Activated effector memory CD4-positive, alpha-beta T cell treated with Interleukin-2 at 50 U/mL for 16 hours (primary cell): ENCODE results near the gene LTB.
"Not testable (repeated sequence)": the region's sequence is repeated elsewhere in the genome, so short reads cannot be mapped to it uniquely, and the experiment has no call there.

Source experiments
- DNase-seq: peaks from one replicate; pipeline ENCODE4 v3.0.0-alpha.2; 2020

Gene LTB

GRCh38 chr6:31597006-31597405 lies 14.8 kb upstream of the LTB start:
- DNase-seq, result no peak

DNA sequence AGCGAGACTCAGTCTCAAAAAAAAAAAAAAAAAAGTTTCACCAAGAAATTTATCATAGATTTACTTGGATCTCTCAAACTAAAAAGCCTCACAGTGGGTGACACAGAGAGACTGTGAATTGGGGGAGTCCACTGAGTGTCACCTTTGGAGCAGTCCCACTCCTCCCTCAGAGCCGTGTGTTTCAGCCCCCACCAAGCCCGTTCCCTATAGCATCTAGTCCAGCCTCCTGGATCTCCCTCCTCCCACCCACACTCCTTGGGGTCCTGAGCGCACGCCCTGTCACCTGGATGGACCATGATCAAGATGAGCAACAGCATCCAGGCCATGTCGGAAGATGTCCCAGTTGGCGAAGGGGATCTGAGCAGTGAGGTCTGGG lies 10.2 kb upstream of the LTB start:
- no peak for DNase-seq

- DNase-seq, result not testable (repeated sequence)
These were observed 8.5 kb upstream of the LTB start for GRCh38 chr6:31590691-31591090.

- no peak for DNase-seq
These were observed 6.8 kb upstream of the LTB start for GRCh38 chr6:31588871-31589650.

DNA sequence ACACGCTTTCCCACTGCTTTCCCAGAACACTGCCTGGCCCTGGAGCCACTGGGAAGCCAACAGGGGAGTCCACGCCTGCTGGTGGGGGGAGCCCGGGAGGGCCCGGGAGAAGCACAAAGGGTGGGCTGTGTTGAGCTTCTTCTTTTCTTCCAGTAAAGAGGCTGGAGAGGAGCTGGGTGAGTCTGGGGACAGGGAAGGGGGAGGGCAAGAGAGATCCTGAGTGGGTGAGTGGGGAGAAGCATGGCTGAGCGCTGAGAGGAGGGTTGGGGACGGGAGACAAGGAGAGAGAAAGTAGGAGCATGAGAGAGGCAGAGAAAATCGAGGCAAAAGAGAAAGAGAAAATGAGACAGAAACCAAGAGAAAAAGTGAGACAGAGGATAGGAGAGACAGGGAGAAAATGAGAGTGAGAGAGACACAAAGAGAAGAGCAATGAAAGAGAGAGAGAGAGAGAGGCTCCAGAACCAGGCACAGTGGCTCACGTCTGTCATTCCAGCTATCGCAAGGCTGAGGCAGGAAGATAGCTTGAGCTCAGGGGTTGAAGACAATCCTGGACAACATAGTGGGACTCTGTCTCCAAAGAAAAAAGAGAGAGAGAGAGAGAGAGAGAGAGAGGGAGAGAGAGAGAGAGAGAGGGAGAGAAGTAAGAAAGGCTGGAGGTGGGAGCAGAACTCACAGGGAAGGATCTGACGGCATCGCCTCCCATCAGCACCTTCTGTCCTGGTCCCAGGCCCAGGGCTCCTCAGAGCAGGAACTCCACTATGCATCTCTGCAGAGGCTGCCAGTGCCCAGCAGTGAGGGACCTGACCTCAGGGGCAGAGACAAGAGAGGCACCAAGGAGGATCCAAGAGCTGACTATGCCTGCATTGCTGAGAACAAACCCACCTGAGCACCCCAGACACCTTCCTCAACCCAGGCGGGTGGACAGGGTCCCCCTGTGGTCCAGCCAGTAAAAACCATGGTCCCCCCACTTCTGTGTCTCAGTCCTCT lies 5.9 kb upstream of the LTB start:
- no peak for DNase-seq

DNA sequence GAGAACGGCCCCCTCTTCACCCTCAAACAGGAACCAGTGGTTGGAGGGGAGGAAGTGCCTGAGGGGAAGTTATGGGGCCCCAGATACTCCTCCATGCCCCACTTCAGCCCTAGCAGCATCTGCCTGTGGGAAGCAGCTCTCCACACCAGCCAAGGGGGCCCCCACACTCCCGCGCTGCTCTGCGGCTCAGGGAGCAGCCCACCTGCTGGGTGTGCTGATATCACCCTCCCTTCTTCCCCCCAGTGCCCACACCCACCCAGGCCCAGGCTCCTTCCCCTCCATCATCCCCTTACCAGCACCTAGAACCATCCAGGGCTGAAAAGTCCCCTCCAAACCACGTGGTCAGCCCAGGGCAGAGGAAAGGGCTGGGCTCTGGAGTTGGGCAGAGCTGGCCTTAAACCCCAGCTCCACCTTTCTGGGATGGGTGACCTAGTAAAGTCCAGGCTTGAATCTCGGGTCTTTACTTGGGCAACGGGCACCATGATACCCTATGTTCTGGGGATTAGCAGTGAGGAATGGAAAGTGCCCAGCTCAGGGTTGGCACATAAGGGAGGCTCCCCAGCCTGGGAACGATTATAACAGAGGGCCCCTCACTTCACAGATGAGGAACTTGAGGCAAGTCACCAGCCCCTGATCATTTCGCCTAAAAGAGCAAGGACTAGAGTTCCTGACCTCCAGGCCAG lies 4.5 kb upstream of the LTB start:
- DNase-seq, result no peak

DNA sequence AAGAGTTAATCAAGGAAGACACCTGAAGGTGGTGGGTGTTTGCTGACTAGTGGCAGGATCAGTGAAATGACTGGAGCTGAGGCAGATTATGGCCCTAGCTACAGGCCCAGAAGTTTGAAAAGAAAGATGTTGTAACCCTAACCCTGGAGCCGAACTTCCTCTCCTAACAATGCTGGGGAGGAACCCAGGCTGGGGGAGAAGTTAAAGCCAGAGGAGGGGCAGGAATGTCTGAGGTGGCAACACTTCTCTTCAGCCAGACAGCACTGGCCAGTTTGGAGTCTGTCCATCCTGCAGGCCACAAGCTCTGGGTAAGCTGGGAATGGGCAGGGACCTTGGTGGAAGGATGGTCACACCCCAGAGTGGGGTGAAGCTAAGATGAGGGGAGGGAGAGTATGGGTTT lies 3.8 kb upstream of the LTB start, which contains the start of gene LST1:
LST1 (plus strand) TSS at position 270 of the 400 bp plus-strand sequence. CDS start 1,023 bp downstream, outside the sequence.
- DNase-seq, result no peak

- DNase-seq, result no peak
These were observed 3.3 kb upstream of the LTB start for GRCh38 chr6:31585491-31585890.

GRCh38 chr6:31581434-31582229 lies 592 bp downstream of the LTB start:
- DNase-seq, result no peak

DNA sequence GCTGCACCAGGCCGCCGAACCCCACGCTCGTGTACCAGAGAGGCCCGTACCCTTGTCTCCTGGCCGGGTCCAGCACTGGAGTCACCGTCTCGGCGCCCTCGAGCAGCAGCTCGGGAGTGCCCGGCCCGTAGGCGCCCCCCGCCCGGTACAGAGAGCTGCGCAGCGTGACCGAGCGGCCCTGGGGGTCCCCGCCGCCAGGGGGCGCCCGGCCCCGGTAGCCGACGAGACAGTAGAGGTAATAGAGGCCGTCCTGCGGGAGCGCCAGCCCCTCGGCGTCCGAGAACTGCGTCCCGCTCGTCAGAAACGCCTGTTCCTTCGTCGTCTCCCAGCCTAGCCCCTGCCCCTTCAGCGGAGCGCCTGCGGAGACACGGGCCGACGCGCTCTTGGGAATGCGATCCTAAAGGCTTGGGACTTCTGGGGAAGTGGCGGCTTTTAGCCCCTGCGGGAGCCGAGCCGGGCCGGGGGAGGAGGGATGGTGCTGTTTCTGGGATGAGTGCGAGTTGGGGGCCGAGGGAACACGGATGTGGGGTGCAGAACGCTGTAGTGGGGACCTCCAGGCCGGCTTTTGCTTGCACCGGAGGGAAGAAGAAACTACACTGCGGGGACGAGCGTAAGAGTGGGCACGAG lies 1.3 kb downstream of the LTB start:
- DNase-seq, result peak; percentile 83

GRCh38 chr6:31580438-31580740 lies 1.8 kb downstream of the LTB start:
- no peak for DNase-seq

GRCh38 chr6:31579546-31580437 lies 2.4 kb downstream of the LTB start:
- no peak for DNase-seq

- no peak for DNase-seq
These were observed 3.1 kb downstream of the LTB start for GRCh38 chr6:31579119-31579505.

- no peak for DNase-seq
These were observed 3.8 kb downstream of the LTB start for GRCh38 chr6:31578184-31579118.

DNA sequence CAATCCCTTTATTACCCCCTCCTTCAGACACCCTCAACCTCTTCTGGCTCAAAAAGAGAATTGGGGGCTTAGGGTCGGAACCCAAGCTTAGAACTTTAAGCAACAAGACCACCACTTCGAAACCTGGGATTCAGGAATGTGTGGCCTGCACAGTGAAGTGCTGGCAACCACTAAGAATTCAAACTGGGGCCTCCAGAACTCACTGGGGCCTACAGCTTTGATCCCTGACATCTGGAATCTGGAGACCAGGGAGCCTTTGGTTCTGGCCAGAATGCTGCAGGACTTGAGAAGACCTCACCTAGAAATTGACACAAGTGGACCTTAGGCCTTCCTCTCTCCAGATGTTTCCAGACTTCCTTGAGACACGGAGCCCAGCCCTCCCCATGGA lies 4.7 kb downstream of the LTB start:
- DNase-seq, result no peak

DNA sequence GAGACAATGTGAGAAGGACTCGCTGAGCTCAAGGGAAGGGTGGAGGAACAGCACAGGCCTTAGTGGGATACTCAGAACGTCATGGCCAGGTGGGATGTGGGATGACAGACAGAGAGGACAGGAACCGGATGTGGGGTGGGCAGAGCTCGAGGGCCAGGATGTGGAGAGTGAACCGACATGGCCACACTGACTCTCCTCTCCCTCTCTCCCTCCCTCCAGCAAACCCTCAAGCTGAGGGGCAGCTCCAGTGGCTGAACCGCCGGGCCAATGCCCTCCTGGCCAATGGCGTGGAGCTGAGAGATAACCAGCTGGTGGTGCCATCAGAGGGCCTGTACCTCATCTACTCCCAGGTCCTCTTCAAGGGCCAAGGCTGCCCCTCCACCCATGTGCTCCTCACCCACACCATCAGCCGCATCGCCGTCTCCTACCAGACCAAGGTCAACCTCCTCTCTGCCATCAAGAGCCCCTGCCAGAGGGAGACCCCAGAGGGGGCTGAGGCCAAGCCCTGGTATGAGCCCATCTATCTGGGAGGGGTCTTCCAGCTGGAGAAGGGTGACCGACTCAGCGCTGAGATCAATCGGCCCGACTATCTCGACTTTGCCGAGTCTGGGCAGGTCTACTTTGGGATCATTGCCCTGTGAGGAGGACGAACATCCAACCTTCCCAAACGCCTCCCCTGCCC lies 5.2 kb downstream of the LTB start:
- DNase-seq, result peak; percentile 47

DNA sequence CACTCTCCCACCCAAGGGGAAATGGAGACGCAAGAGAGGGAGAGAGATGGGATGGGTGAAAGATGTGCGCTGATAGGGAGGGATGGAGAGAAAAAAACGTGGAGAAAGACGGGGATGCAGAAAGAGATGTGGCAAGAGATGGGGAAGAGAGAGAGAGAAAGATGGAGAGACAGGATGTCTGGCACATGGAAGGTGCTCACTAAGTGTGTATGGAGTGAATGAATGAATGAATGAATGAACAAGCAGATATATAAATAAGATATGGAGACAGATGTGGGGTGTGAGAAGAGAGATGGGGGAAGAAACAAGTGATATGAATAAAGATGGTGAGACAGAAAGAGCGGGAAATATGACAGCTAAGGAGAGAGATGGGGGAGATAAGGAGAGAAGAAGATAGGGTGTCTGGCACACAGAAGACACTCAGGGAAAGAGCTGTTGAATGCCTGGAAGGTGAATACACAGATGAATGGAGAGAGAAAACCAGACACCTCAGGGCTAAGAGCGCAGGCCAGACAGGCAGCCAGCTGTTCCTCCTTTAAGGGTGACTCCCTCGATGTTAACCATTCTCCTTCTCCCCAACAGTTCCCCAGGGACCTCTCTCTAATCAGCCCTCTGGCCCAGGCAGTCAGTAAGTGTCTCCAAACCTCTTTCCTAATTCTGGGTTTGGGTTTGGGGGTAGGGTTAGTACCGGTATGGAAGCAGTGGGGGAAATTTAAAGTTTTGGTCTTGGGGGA lies 6.1 kb downstream of the LTB start:
- no peak for DNase-seq

GRCh38 chr6:31575335-31575901 lies 6.8 kb downstream of the LTB start, which contains the start of gene TNF:
TNF (plus strand) TSS chr6:31575565; CDS start chr6:31575742, 177 bp downstream.
- DNase-seq, result peak; percentile 71
